ENCODE measurements around the gene ATP9B. TPM values are rescaled to one million over a fixed set of nuclear protein-coding genes. Genes with fewer than 3 reads are reported as not detected.
"Not testable (repeated sequence)": the region's sequence is repeated elsewhere in the genome, so short reads cannot be mapped to it uniquely, and the experiment has no call there.

ATP9B gene
- total RNA-seq, 1 donor from 2014 or later: 28.5 TPM

DNA sequence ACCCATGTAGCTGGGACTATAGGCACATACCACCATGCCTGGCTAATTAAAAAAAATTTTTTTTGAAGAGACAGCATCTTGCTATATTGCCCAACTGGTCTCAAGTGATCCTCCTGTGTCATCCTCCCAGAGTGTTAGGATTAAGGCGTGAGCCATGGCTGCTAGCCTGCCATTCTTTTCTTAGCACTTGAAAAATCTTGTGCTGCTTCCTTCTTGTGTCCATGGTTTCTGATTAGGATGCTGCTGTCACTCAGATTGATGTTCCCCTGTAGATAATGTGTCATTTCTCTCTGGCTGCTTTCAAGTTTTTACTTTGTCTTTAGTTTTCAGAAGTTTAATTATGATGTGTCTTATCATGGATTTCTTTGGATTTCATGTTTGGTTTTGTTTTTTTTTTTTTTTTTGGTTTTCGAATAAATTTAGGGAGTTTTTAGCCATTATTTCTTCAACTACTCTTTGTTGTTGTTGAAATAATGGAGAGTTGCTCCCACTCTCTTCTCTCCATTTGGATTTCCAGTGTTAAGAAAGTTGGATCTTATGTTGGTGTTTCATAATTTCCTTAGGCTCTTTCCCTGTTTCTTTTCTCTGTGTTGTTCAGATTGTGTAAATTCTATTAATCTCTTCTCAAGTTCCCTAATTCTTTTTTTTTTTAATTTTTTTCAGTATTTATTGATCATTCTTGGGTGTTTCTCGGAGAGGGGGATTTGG lies 2.5 kb downstream of the ATP9B start:
- no peak for DNase-seq (ENCODE audit: low spot score)

DNA sequence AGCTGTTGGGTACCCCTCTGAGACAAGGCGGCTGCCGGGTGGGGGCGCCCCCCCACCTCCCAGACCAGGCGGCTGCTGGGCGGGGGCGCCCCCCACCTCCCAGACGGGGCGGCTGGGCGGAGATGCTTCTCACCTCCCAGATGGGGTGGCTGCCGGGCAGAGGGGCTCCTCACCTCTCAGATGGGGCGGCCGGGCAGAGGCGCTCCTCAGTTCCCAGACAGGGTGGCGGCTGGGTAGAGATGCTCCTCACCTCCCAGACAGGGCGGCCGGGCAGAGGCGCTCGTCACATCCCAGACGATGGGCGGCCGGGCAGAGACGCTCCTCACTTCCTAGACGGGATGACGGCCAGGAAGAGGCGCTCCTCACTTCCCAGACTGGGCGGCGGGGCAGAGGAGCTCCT lies 3.5 kb downstream of the ATP9B start:
- DNase-seq (ENCODE audit: low spot score): not testable (repeated sequence)

DNA sequence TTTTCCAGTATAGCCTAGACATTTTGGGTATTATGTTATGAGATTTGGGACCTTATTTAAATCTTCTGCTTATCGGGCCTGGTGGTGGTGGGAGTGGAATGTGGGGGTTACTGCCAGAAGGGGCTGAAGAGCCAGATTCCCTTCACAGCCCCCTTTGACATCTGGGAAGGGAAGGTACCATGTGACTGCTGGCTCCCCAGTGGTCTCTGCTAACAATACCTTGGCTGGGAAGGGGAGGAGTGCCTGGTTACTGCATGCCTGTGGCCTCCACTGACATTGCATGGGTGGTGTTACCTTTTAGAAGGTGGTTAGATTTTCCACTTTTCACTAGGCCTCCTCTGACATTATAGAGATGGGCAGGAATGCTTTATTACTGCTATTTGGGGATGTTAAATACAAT lies 8.0 kb downstream of the ATP9B start:
- no peak for DNase-seq (ENCODE audit: low spot score)

DNA sequence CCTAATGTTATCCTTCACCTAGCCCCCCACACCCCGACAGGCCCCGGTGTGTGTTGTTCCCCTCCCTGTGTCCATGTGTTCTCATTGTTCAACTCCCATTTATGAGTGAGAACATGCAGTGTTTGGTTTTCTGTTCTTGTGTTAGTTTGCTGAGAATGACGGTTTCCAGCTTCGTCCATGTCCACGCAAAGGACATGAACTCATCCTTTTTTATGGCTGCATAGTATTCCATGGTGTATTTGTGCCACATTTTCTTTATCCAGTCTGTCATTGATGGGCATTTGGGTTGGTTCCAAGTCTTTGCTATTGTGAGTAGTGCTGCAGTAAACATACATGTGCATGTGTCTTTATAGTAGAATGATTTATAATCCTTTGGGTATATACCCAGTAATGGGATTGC lies 9.6 kb downstream of the ATP9B start:
- DNase-seq (ENCODE audit: low spot score): not testable (repeated sequence)

DNA sequence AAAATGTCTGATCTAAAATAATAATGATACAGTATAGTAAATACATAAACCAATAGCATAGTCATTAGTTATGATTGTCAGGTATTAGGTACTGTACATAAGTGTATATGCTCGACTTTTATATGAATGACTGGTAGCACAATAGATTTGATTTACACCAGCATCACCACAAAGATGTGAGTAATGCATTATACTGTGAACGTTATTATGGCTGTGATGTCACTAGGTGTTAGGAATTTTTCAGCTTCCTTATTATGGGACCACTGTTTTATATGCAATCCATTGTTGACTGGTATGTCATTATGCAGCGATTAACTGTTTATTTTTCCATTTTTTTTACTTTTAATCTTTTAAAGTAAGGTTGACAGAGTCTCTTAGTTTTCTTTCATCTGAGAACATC lies 23.7 kb downstream of the ATP9B start:
- DNase-seq (ENCODE audit: low spot score): no peak

DNA sequence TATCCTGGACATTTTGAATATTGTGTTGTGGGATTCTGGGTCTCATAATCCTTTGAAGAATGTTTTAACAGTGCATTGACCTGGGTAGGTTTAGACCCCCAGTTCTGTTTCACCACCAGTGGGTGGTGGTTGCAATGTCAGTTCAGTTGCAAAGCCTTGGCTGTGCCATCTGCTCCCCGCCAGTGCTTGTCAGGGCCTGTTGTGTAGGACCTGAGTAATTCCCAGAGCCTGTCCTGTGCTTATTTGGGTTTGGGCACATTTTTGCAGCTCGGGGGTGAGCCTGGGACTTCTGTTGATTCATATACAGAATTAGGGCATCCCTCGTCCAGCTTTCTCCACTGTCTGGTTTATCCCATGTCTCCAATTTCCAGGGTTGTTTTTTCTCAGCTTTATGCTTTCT lies 24.8 kb downstream of the ATP9B start:
- no peak for DNase-seq (ENCODE audit: low spot score)

DNA sequence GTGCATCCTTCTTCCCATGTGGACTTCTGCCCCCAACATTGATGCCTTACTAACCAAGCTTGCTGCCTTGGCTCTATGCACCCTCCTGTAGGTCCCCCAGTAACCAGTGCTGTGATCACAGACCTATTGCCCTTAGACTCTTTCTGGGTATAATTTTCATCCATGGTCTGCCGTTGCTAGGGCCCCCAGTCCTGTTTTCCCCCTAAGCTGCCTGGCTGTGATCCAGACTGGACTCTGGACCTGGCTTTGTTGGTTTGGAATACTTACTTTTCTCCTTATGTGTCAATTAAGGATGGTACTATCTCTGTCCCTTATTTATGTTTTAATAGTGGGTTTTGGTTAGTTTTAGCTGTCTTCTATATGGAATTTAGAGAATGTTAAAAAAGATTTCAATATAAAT lies 26.0 kb downstream of the ATP9B start:
- no peak for DNase-seq (ENCODE audit: low spot score)

DNA sequence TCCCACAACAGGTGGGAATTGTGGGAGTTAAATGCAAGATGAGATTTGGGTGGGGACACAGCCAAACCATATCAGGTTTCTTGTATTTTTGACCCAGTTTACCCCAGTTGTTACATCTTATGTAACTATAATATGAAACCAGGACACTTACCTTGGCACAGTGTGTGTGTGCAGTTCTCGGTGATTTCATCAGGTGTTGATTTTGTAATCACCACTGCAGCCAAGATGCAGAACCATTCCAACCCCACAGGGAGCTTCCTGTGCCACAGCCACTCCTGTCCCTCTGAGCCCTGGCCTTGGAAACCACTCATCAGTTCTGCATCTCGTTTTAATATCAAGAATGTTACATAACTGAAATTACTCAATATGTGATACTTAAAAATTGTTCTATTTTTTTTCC lies 31.8 kb downstream of the ATP9B start:
- no peak for DNase-seq (ENCODE audit: low spot score)

DNA sequence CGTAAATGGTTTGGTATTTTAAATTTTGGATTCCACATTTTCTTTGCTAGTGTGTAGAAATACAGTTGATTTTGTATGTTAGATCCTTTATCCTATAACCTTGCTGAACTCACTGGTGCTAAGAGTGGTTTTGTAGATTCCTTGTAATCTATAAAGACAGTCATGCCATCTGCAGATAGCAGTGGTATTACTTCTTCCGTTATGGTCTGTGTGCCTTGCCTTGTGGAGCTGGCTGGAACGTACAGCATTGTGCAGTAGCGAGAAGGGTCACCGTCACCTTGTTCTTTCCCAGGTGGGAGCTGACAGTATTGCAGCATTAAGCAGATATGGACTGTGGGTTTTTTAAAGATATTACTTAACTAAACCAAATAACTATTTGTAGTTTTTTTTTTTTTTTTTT lies 33.7 kb downstream of the ATP9B start:
- no peak for DNase-seq (ENCODE audit: low spot score)

DNA sequence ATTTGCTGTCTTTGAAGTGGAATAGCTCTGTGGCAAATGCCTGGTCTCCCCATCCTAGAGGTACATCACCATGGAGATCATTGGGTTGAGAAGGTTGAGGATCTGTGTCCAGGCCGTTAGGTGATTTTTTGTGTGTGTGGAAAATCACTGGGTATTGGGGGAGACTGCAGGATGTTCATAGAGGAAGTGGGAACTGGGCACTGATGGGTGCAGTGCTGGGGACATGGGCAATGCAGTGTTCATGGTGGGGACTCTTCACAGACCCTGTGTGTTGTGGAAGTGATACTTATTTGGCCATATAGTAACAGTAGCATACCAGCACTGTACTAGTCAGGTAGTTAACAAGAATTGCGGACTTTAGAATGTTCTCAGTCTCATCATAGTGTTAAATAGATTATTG lies 34.9 kb downstream of the ATP9B start:
- DNase-seq (ENCODE audit: low spot score): no peak

DNA sequence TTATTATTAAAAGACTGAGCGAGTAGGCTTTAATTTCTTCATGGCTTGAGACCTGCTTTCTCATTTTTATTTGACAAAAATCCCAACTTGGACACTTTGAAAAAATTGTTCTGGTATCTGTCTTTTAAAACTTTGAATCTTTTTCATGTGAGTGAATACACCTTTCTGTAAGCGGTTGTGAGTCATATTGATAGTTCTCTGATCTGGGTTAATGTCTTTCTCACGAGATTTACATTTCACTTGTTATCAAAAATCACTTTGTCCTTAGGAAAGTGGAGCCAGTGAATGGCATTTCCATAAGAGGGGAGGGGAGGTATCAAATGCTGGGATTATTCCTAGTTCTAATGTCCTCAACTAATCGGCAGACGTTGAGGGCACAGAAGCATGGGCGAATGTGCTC lies 36.3 kb downstream of the ATP9B start:
- no peak for DNase-seq (ENCODE audit: low spot score)

DNA sequence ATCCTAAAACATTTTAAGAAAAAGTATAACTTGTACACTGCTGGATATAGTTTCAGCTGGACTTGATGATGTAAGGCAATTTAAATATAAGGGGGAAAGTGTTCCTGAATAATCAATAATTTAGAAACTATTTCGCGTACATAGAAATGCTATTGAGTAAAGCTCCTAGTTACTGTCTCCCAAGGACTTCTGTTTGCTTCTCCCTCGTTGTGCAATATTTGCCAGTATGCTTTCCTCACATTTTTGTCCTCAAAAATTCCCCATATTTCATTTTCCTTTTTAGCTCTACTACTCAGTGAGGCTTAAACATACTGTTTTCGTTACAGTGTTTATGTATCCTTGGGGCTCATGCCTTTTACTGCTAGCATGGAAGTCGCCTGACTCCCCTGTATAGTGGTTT lies 36.9 kb downstream of the ATP9B start:
- DNase-seq (ENCODE audit: low spot score): no peak

DNA sequence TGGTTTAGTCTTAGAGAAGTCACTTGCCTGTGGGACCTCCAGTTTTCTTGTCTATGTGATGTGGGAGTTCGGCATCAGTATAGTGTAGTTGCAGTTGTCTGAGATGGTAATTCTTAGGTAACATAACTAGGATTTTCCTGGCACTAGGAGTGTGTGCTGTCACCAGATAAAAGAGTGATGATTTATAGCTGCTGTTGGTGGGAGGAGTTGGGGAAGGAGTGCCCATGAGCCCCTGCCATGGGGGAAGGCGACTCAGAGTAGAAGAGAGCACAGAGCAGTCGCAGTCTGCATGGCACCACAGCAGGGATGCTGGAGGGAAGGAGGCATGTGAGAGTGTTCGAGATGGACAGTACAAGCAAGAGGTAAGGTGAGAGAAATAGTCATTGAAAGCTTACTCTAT lies 38.7 kb downstream of the ATP9B start:
- DNase-seq (ENCODE audit: low spot score): no peak

DNA sequence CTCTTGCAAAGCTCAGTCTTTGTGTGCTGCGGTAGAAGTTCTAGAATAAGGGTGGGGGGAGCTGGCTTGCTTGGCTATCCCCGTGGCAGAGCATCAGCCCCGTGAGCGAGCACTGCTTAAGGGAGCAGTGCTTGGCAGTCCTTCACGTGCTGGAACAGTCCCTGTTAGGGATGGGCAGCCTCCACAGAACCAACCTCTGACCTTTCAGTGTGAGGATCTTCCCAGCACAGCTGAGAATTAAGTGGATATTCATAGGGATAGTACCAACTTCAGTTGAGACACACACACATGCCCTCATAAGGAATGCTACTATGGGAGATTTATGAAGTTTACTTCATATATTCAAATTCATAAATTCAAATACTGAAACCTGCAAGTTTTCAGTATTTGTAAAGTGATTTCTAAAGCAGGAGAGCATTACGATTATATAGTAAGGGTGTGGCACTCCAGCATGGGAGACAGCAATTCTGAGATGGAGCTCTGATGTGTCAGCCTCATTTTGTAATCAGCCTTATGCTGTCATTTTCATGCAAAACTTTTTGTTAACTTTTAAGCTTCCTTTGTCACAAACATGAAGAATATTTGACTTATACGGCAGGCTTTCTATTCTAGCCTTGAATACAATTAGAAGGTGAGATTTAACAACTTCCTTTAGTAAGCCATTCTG lies 39.5 kb downstream of the ATP9B start:
- no peak for DNase-seq (ENCODE audit: low spot score)

DNA sequence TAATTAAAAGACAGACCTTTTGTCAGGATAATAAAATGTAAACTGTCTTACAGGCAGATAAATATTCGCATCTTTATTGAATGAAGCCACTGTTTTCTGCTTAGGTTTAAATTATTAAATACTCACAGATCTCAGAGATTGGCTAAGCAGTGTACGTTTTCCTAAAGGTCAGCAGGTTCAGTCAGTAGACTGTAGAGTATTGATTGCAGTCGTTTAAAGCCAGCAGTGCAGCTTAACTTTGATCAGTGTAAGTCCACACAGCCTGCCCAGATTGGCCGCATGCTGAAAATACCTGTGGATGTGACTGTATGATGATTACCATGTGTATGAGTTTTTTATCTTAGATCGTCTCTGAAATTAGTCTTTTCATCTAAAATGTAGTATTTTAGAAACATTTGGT lies 42.3 kb downstream of the ATP9B start:
- no peak for DNase-seq (ENCODE audit: low spot score)

DNA sequence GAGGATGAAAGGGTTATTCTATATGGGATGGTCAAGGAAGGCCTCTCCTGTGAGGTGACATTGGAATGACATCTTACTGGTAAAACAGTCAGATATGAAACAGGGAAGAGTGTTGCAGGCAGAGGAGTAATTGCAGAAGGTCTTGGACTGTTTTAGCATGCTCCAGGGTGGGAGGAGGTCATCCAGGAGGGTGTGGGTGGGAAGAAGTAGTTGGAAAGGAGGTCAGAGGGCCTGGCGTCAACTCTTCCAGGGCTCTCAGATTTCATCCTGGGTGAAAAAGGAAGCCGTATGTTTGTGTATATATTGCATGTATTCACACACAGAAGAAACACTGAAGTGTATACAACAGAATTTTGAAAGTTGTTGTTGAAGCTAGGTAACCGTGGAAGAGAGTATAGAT lies 48.2 kb downstream of the ATP9B start:
- DNase-seq (ENCODE audit: low spot score): no peak

DNA sequence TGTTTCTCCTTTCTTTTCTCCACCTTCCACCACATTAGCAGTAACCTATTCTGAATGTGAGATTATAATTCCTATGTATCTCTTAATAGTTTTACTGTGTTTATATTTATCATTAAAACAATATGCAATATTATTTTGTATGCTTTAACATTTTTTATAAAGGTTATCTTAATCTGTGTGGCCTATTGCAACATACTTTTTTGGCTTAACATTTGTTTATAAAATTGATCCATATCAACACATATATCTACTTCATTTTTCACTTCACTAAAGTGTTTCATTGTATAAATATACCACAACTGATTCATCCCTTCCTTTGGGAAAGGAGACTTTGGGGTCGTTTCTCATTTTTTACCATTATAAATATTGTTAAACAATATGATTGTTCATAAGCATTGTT lies 48.6 kb downstream of the ATP9B start:
- no peak for DNase-seq (ENCODE audit: low spot score)

DNA sequence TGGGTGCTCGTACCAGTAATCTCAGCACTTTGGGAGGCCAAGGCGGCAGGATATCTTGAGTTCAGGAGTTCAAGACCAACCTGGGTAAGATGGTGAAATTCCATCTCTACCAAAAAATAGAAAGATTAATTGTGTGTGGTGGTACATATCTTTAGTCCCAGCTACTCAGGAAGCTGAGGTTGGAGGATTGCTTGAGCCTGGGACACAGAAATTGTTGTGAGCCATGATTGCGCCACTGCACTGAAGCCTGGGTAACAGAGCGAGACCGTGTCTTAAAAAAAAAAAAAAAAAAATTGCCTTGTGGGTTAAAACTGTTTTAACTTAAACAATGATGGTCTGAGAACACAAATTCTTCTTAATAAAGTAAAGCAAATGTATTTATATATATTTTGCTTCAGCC lies 49.6 kb downstream of the ATP9B start:
- DNase-seq (ENCODE audit: low spot score): no peak

DNA sequence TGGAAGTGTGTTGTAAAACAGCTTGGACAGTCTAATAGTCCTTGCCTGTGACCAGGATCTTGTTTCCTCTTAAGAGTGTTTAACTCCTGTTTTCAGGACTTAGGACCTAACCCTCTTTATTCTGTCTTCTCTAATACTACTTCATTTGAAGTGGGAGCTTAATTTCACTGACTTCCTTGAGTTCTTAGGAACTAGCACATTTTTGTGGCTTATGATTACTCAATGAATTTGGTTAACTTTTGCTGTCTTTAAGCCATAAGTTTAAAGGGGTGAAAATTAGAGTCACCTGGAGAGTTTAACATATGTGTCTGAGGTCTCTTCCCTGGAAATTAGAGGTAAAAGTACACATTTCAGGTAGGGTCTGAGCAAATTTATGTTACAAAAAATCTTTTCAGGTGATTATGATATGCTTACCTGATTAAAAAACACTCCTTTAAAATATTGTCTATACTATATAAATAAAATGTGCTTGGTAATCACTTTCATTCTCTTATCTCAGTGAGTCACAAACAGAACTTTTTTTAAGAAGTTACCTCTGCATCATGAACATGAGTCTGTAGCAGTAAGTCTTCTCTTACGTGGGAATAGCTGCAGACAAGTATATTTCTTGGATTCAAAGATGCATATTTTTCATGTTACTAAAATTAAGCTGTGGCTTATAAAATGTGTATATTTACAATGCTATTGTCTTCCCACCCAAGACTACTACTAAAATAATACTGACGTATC lies 52.7 kb downstream of the ATP9B start:
- DNase-seq (ENCODE audit: low spot score): no peak

DNA sequence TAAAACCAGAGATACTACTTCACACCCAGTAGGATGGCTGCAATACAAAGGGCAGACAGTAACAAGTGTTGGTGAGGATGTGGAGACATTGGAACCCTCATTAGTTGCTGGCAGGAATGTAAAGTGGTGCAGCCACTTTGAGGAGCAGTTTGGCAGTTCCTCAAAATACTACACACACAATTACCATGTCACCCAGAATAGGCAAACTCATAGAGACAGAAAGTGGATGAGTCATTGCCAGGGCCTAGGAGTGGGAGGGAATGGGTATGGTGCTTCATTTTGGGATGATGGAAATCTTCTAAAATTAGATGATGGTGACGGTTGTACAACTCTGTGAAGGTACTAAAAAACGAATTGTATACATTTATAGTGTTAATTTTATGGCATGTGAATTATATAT lies 54.8 kb downstream of the ATP9B start:
- no peak for DNase-seq (ENCODE audit: low spot score)

DNA sequence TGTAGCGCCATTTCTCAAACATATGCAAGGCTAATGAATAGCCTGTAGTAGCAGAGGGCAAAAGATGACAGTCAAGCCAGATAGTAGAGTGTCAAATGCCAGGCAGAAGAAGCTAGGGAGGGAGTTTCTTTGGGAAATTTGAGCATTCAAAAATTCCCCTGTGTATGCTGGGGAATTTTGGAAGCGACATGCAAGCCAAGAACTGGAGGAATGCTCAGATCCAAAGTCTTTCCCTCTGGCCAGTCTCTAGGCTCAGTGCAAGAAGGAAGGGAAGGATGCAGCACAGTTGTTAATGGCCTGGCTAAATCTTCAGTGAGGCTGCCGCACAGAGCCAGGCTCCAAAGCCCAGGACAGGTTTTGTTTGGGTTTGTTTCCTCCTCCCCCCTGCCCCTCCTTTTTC lies 59.9 kb downstream of the ATP9B start:
- no peak for DNase-seq (ENCODE audit: low spot score)

DNA sequence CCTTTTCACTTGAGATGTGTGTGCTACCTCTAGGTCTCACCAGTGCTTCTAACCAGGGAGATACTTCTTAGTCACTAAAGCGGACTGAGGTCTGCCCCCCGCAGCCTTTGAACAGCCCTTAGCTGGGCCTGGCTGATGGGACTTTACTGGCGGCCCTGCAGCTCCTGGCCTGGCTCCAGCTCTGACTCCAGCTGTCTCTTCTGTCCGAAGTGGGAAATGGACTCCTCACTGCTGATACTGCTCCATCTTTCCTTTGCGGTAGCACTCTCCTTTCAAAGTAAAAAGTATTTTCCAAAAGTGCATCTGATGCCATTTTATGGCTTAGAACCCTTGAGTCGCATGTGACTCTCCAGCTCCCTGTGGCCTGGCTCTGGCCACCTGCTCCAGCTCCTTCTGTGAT lies 64.5 kb downstream of the ATP9B start:
- no peak for DNase-seq (ENCODE audit: low spot score)

DNA sequence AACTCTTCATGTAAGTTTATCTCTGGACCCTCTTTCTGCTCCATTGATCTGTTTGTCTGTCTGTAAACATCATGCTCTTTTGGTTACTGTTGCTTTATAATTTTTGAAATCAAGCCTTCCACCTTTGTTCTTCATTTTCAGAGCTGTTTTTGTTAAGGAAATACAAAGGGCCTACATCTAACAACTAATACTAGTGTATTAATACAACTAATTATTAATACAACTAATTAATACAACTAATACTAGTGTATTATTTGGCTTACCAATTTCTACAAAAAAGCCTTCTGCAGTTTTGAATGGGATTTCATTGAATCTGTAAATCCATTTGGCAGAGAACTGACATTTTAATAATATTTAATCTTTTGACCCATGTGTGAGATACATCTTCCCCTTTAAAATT lies 66.7 kb downstream of the ATP9B start:
- no peak for DNase-seq (ENCODE audit: low spot score)

Data from mucosa of gallbladder (tissue), 1 donor.